Measurements from ENCODE around the gene CENPB.

CENPB gene

GRCh38 chr20:3804254-3804751 lies 17.8 kb upstream of the CENPB start:
- peaks cover 7% of the 10 kb centered on the region for H3K4me1 ChIP-seq (ENCODE audit: low read depth, poor library complexity, severe bottlenecking)
- H3K36me3 ChIP-seq (ENCODE audit: insufficient read depth): no peaks in the 10 kb centered on the region
- H3K27ac ChIP-seq: no peak overlapping the region

GRCh38 chr20:3803854-3804253 lies 17.3 kb upstream of the CENPB start:
- no peaks in the 10 kb centered on the region for H3K27me3 ChIP-seq (ENCODE audit: insufficient read depth, low read depth)
- no peaks in the 10 kb centered on the region for H3K36me3 ChIP-seq (ENCODE audit: insufficient read depth)
- H4K20me1 ChIP-seq (ENCODE audit: insufficient read depth): no peaks in the 10 kb centered on the region
- H3K4me1 ChIP-seq (ENCODE audit: low read depth, poor library complexity, severe bottlenecking): peaks cover 11% of the 10 kb centered on the region
- no peak for TF ChIP-seq CTCF (conservative IDR thresholded peaks at IDR 0.05; ENCODE audit: low read depth, low read length)
- H3K79me2 ChIP-seq (ENCODE audit: insufficient read depth, low read depth): no peaks in the 10 kb centered on the region
- no peak overlapping the region for H2AFZ ChIP-seq (ENCODE audit: low read depth)
- no peak overlapping the region for H3K27ac ChIP-seq
- no peak overlapping the region for H3K4me3 ChIP-seq (IDR thresholded peaks at IDR 0.05; ENCODE audit: insufficient read depth, low read depth, low read length)
- no peak overlapping the region for H3K9ac ChIP-seq
- no peak overlapping the region for H3K4me2 ChIP-seq

More at GRCh38 chr20:3804254-3804751, 17.8 kb upstream of the CENPB start:
- H3K27me3 ChIP-seq (ENCODE audit: insufficient read depth, low read depth): no peaks in the 10 kb centered on the region
- H2AFZ ChIP-seq (ENCODE audit: low read depth): no peak overlapping the region
- no peak overlapping the region for H3K9ac ChIP-seq
- no peak for TF ChIP-seq CTCF (conservative IDR thresholded peaks at IDR 0.05; ENCODE audit: low read depth, low read length)
- no peak overlapping the region for H3K4me3 ChIP-seq (IDR thresholded peaks at IDR 0.05; ENCODE audit: insufficient read depth, low read depth, low read length)
- H4K20me1 ChIP-seq (ENCODE audit: insufficient read depth): no peaks in the 10 kb centered on the region
- no peaks in the 10 kb centered on the region for H3K79me2 ChIP-seq (ENCODE audit: insufficient read depth, low read depth)
- H3K4me2 ChIP-seq: no peak overlapping the region

GRCh38 chr20:3803289-3803688 lies 16.7 kb upstream of the CENPB start:
- H3K4me1 ChIP-seq (ENCODE audit: low read depth, poor library complexity, severe bottlenecking): peaks cover 17% of the 10 kb centered on the region
- no peaks in the 10 kb centered on the region for H3K27me3 ChIP-seq (ENCODE audit: insufficient read depth, low read depth)
- H3K9ac ChIP-seq: no peak overlapping the region
- no peak for TF ChIP-seq CTCF (conservative IDR thresholded peaks at IDR 0.05; ENCODE audit: low read depth, low read length)
- no peak overlapping the region for H2AFZ ChIP-seq (ENCODE audit: low read depth)
- H4K20me1 ChIP-seq (ENCODE audit: insufficient read depth): no peaks in the 10 kb centered on the region
- no peak overlapping the region for H3K4me2 ChIP-seq
- H3K36me3 ChIP-seq (ENCODE audit: insufficient read depth): no peaks in the 10 kb centered on the region
- H3K4me3 ChIP-seq (IDR thresholded peaks at IDR 0.05; ENCODE audit: insufficient read depth, low read depth, low read length): no peak overlapping the region
- H3K27ac ChIP-seq: no peak overlapping the region
- H3K79me2 ChIP-seq (ENCODE audit: insufficient read depth, low read depth): no peaks in the 10 kb centered on the region

GRCh38 chr20:3802524-3803239 lies 16.1 kb upstream of the CENPB start:
- no peak for TF ChIP-seq CTCF (conservative IDR thresholded peaks at IDR 0.05; ENCODE audit: low read depth, low read length)
- no peak overlapping the region for H3K4me3 ChIP-seq (IDR thresholded peaks at IDR 0.05; ENCODE audit: insufficient read depth, low read depth, low read length)
- no peak overlapping the region for H3K4me2 ChIP-seq
- no peak overlapping the region for H2AFZ ChIP-seq (ENCODE audit: low read depth)
- H3K27ac ChIP-seq: no peak overlapping the region
- no peak overlapping the region for H3K9ac ChIP-seq
- H3K36me3 ChIP-seq (ENCODE audit: insufficient read depth): no peaks in the 10 kb centered on the region
- H3K27me3 ChIP-seq (ENCODE audit: insufficient read depth, low read depth): no peaks in the 10 kb centered on the region
- peaks cover 18% of the 10 kb centered on the region for H3K4me1 ChIP-seq (ENCODE audit: low read depth, poor library complexity, severe bottlenecking)
- no peaks in the 10 kb centered on the region for H4K20me1 ChIP-seq (ENCODE audit: insufficient read depth)
- no peaks in the 10 kb centered on the region for H3K79me2 ChIP-seq (ENCODE audit: insufficient read depth, low read depth)
